ENCODE results near the gene CDKN2AIP. TPM values are rescaled to one million over a fixed set of nuclear protein-coding genes. Genes with fewer than 3 reads are reported as not detected.

CDKN2AIP gene
- total RNA-seq, 4 donors from 2014 or later, result 17.1 to 24.4 (median 22.7) TPM

- TF ChIP-seq CTCF (IDR thresholded peaks at IDR 0.05; ENCODE audit: low read depth), result no peak
Measured at GRCh38 chr4:183430317-183430993, 14.0 kb upstream of the CDKN2AIP start.

GRCh38 chr4:183430994-183431347 is 13.5 kb upstream of the CDKN2AIP start:
- no peak for TF ChIP-seq CTCF (IDR thresholded peaks at IDR 0.05; ENCODE audit: low read depth)

DNA sequence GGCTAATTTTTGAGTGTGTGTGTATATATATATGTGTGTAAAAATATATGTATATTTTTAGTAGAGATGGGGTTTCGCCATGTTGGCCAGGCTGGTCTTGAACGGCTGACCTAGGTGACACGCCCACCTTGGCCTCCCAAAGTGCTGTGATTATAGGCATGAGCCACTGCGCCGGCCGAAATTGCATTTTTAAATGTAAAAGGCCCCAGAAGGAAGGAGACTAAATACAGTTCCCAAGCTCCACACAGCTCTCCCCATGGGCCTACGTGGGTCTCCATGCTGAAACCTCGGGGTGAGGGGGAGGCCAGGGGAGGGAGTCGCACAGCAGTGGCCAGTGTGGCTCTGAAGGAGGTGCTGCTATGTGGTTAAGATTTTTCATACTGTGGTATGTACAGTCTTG is 12.8 kb upstream of the CDKN2AIP start:
- TF ChIP-seq CTCF (IDR thresholded peaks at IDR 0.05; ENCODE audit: low read depth), result no peak

DNA sequence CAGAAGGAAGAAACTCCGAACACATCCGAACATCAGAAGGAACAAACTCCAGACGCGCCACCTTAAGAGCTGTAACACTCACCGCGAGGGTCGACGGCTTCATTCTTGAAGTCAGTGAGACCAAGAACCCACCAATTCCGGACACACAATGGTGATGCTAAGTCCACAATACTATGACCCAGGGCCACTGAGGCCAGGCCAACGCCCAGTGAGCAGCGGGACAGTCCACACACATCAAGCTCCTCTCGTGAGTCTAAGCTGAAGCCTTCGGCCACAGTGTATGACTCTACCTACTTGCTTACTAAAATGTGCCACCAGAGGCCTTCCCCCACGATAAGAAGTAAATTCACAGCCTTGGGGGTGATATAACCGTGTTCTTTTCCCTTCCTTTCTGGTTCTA is 10.2 kb upstream of the CDKN2AIP start:
- TF ChIP-seq CTCF (IDR thresholded peaks at IDR 0.05; ENCODE audit: low read depth), result no peak

- no peak for TF ChIP-seq CTCF (IDR thresholded peaks at IDR 0.05; ENCODE audit: low read depth)
Measured at GRCh38 chr4:183434666-183435190, 9.7 kb upstream of the CDKN2AIP start.

DNA sequence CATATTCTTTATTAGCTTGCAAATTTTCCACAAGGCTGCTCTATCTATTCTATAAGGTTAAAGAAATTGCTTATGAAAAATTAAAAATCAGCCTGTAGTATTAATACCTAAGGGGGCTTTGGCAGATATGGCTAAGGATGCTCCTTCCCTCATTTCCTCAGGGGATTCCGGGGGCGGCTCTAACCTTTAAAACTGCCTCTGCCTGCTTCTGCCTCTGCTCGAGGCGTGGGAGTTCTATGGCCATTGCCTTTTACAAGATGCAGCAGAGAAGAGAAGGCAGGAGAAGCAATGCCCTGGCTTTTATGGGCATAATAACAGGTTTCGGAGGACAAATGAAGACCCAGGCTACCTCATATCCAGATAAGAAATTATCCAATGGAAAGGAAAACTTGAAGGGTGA is 8.6 kb upstream of the CDKN2AIP start:
- TF ChIP-seq CTCF (IDR thresholded peaks at IDR 0.05; ENCODE audit: low read depth), result no peak

- TF ChIP-seq CTCF (IDR thresholded peaks at IDR 0.05; ENCODE audit: low read depth), result no peak
Measured at GRCh38 chr4:183436417-183436816, 8.0 kb upstream of the CDKN2AIP start.

Measured in subcutaneous adipose tissue (tissue), 4 donors.